ENCODE data around the gene MRPL2. TPM values are rescaled to one million over a fixed set of nuclear protein-coding genes. Genes with fewer than 3 reads are reported as not detected.

MRPL2 gene
- total RNA-seq, 1 donor from 2014 or later, result 14.2 TPM

- Histone ChIP-seq H3K9me3 (no peaks in the 10 kb centered on the region), H3K27me3 (no peaks in the 10 kb centered on the region), H3K4me1 (peaks cover 10% of the 10 kb centered on the region), H3K27ac (no peak overlapping the region), H3K36me3 (no peaks in the 10 kb centered on the region), H3K4me3 (no peak overlapping the region)
- no peak for DNase-seq (ENCODE audit: extremely low spot score in 2 of 2)
- intact Hi-C loops (cut with DNase I), result no loop called here
- TF ChIP-seq CTCF (IDR thresholded peaks at IDR 0.05) (no peak), POLR2AphosphoS5 (IDR thresholded peaks at IDR 0.05; ENCODE audit: insufficient read depth in 1 of 2, low read depth in 1 of 2) (no peak), POLR2A (IDR thresholded peaks at IDR 0.05) (no peak)
Measured at GRCh38 chr6:43101497-43101896, 42.3 kb upstream of the MRPL2 start.

GRCh38 chr6:43097502-43097901 is 38.3 kb upstream of the MRPL2 start:
- Histone ChIP-seq H3K27me3 (no peaks in the 10 kb centered on the region), H3K4me3 (no peak overlapping the region), H3K4me1 (peaks cover 41% of the 10 kb centered on the region), H3K9me3 (no peaks in the 10 kb centered on the region), H3K36me3 (no peaks in the 10 kb centered on the region), H3K27ac (peak overlapping the region; percentile 42)
- intact Hi-C loops (cut with DNase I), result no loop called here
- no peak for DNase-seq (ENCODE audit: extremely low spot score in 2 of 2)
- TF ChIP-seq POLR2AphosphoS5 (IDR thresholded peaks at IDR 0.05; ENCODE audit: insufficient read depth in 1 of 2, low read depth in 1 of 2), result no peak
- no peak for TF ChIP-seq CTCF (IDR thresholded peaks at IDR 0.05)
- TF ChIP-seq POLR2A (IDR thresholded peaks at IDR 0.05), result no peak

- peaks cover 45% of the 10 kb centered on the region for H3K4me1 ChIP-seq
- DNase-seq (ENCODE audit: extremely low spot score in 2 of 2), result no peak
- no peaks in the 10 kb centered on the region for H3K9me3 ChIP-seq
- intact Hi-C loops (cut with DNase I), result no loop called here
- no peak overlapping the region for H3K4me3 ChIP-seq
- H3K27me3 ChIP-seq, result no peaks in the 10 kb centered on the region
- peak overlapping the region; percentile 42 for H3K27ac ChIP-seq
- H3K36me3 ChIP-seq, result no peaks in the 10 kb centered on the region
- TF ChIP-seq POLR2AphosphoS5 (IDR thresholded peaks at IDR 0.05; ENCODE audit: insufficient read depth in 1 of 2, low read depth in 1 of 2), result no peak
- TF ChIP-seq POLR2A (IDR thresholded peaks at IDR 0.05), result no peak
- TF ChIP-seq CTCF (IDR thresholded peaks at IDR 0.05), result no peak
Measured at GRCh38 chr6:43097098-43097489, 37.9 kb upstream of the MRPL2 start.

DNA sequence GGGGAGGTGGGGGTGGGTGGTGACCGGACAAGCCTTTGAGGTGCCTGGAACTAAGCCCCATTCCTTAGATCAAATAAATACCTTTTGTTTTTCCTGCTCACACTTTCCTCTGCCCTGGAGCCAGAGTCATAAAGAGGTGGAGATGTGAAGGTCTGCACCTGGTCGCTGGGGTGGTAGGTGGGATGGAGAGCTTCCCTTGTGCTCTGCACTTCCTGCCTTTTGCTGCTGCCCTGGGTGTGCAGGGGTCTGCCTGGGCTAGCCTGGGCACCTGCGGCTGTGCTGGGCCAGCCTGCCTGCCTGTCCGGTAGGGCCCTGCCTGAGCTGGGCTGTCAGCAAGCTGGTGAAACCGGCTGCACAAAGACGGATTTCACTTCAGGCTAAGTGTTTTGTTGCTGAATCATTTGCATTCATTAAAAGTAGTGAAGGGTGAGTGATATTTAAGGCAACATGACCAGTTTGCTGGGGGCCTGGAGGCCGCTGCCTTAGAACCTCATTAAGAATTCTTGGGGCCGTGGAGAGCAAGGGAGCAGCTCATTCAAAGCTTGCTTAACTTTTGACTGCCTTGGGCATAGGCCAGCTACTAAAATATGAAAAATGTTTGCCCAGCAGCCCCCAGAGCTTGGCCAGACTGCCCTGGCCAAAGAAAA is 37.3 kb upstream of the MRPL2 start:
- TF ChIP-seq POLR2AphosphoS5 (IDR thresholded peaks at IDR 0.05; ENCODE audit: insufficient read depth in 1 of 2, low read depth in 1 of 2), result peak in 1 of 2 donors; percentile 19
- no peak for TF ChIP-seq POLR2A (IDR thresholded peaks at IDR 0.05)
- no peak for TF ChIP-seq CTCF (IDR thresholded peaks at IDR 0.05)
- intact Hi-C loops (cut with DNase I), result no loop called here
- Histone ChIP-seq H3K4me1 (peaks cover 49% of the 10 kb centered on the region), H3K36me3 (no peaks in the 10 kb centered on the region), H3K27ac (peak overlapping the region; percentile 42), H3K9me3 (no peaks in the 10 kb centered on the region), H3K4me3 (no peak overlapping the region), H3K27me3 (no peaks in the 10 kb centered on the region)
- DNase-seq (ENCODE audit: extremely low spot score in 2 of 2), result no peak

GRCh38 chr6:43095939-43096338 is 36.7 kb upstream of the MRPL2 start:
- peak overlapping the region; percentile 42 for H3K27ac ChIP-seq
- no peaks in the 10 kb centered on the region for H3K9me3 ChIP-seq
- no peaks in the 10 kb centered on the region for H3K27me3 ChIP-seq
- no peak overlapping the region for H3K4me3 ChIP-seq
- H3K4me1 ChIP-seq, result peaks cover 55% of the 10 kb centered on the region
- H3K36me3 ChIP-seq, result no peaks in the 10 kb centered on the region
- TF ChIP-seq POLR2A (IDR thresholded peaks at IDR 0.05) (no peak), CTCF (IDR thresholded peaks at IDR 0.05) (no peak), POLR2AphosphoS5 (IDR thresholded peaks at IDR 0.05; ENCODE audit: insufficient read depth in 1 of 2, low read depth in 1 of 2) (no peak)
- no peak for DNase-seq (ENCODE audit: extremely low spot score in 2 of 2)
- intact Hi-C loops (cut with DNase I), result no loop called here

All from vagina (tissue), 2 donors.